Effector memory CD8-positive, alpha-beta T cell (primary cell): Measurements from ENCODE around the gene CA12.
"Not testable (repeated sequence)": the region's sequence is repeated elsewhere in the genome, so short reads cannot be mapped to it uniquely, and the experiment has no call there.

ENCODE experiments used
- ATAC-seq: fragments of 150-1000 bp; cut with Tn5 transposase; replicated peaks from 2 replicates; pipeline ENCODE4 v1.10.0; 2021; ENCODE audit warnings: mild to moderate bottlenecking, moderate library complexity
- DNase-seq, 3 experiments: peaks; one replicate each; pipeline ENCODE4 v3.0.0; 2021
- H3K27ac Mint-ChIP-seq, 2 donors: one replicate each; pipeline ENCODE4 v1.8.0; 2022; ENCODE audit warnings: mild to moderate bottlenecking in 2 of 2, mixed read lengths in 2 of 2, moderate library complexity in 2 of 2
- H3K27me3 Mint-ChIP-seq, 2 donors: one replicate each; pipeline ENCODE4 v1.8.0; 2022; ENCODE audit warnings: mixed read lengths in 2 of 2
- H3K36me3 Mint-ChIP-seq: one replicate; pipeline ENCODE4 v1.8.0; 2022; ENCODE audit warnings: mild to moderate bottlenecking, moderate library complexity, mixed read lengths; ENCODE audit not compliant: insufficient read depth
- H3K4me1 Mint-ChIP-seq, 2 donors: one replicate each; pipeline ENCODE4 v1.8.0; 2022; ENCODE audit warnings: low read depth in 2 of 2, mixed read lengths in 2 of 2
- H3K4me3 Mint-ChIP-seq, 2 donors: one replicate each; pipeline ENCODE4 v1.8.0; 2022; ENCODE audit warnings: mild to moderate bottlenecking in 2 of 2, mixed read lengths in 2 of 2, moderate library complexity in 2 of 2
- H3K9me3 Mint-ChIP-seq, 2 donors: one replicate each; pipeline ENCODE4 v1.8.0; 2022; ENCODE audit warnings: mixed read lengths in 2 of 2

Gene CA12

GRCh38 chr15:63353261-63353660 is 28.4 kb downstream of the CA12 start:
- DNase-seq (no peak), ATAC-seq (no peak)
- Mint-ChIP-seq H3K9me3 (no peaks in the 10 kb centered on the region), H3K4me3 (no peak overlapping the region), H3K27ac (no peak overlapping the region), H3K4me1 (peaks cover 0 to 6% of the 10 kb centered on the region in 2 donors), H3K36me3 (no peaks in the 10 kb centered on the region), H3K27me3 (peaks cover 12 to 26% of the 10 kb centered on the region in 2 donors)

- DNase-seq (no peak), ATAC-seq (no peak)
- H3K27ac Mint-ChIP-seq = no peak overlapping the region
- no peak overlapping the region for H3K4me3 Mint-ChIP-seq
- H3K27me3 Mint-ChIP-seq = peaks cover 12 to 27% of the 10 kb centered on the region in 2 donors
- no peaks in the 10 kb centered on the region for H3K9me3 Mint-ChIP-seq
- no peaks in the 10 kb centered on the region for H3K36me3 Mint-ChIP-seq
- peaks cover 0 to 6% of the 10 kb centered on the region in 2 donors for H3K4me1 Mint-ChIP-seq
These were observed 28.8 kb downstream of the CA12 start for GRCh38 chr15:63352808-63353207.

GRCh38 chr15:63351170-63351569 is 30.5 kb downstream of the CA12 start:
- ATAC-seq = no peak
- no peak for DNase-seq
- peaks cover 13 to 36% of the 10 kb centered on the region in 2 donors for H3K27me3 Mint-ChIP-seq
- no peak overlapping the region for H3K4me3 Mint-ChIP-seq
- H3K36me3 Mint-ChIP-seq = no peaks in the 10 kb centered on the region
- no peak overlapping the region for H3K27ac Mint-ChIP-seq
- peaks cover 0 to 6% of the 10 kb centered on the region in 2 donors for H3K4me1 Mint-ChIP-seq
- no peaks in the 10 kb centered on the region for H3K9me3 Mint-ChIP-seq

- Mint-ChIP-seq H3K27me3 (peaks cover 13 to 32% of the 10 kb centered on the region in 2 donors), H3K36me3 (no peaks in the 10 kb centered on the region), H3K4me3 (no peak overlapping the region)
These were observed 31.4 kb downstream of the CA12 start for GRCh38 chr15:63350178-63350621.

GRCh38 chr15:63349621-63350020 is 32.0 kb downstream of the CA12 start:
- Mint-ChIP-seq H3K27ac (no peak overlapping the region), H3K9me3 (no peaks in the 10 kb centered on the region), H3K36me3 (no peaks in the 10 kb centered on the region), H3K4me3 (no peak overlapping the region), H3K27me3 (peaks cover 18 to 33% of the 10 kb centered on the region in 2 donors), H3K4me1 (peaks cover 0 to 3% of the 10 kb centered on the region in 2 donors)
- ATAC-seq = no peak
- no peak for DNase-seq

More at GRCh38 chr15:63350178-63350621, 31.4 kb downstream of the CA12 start:
- Mint-ChIP-seq H3K27ac (no peak overlapping the region), H3K4me1 (peaks cover 0 to 3% of the 10 kb centered on the region in 2 donors), H3K9me3 (no peaks in the 10 kb centered on the region)
- no peak for DNase-seq
- no peak for ATAC-seq

GRCh38 chr15:63349156-63349555 is 32.5 kb downstream of the CA12 start:
- Mint-ChIP-seq H3K27ac (no peak overlapping the region), H3K27me3 (peaks cover 21 to 36% of the 10 kb centered on the region in 2 donors), H3K9me3 (no peaks in the 10 kb centered on the region), H3K4me1 (peaks cover 0 to 3% of the 10 kb centered on the region in 2 donors), H3K4me3 (no peak overlapping the region), H3K36me3 (no peaks in the 10 kb centered on the region)
- ATAC-seq (no peak), DNase-seq (no peak)

GRCh38 chr15:63348392-63348791 is 33.3 kb downstream of the CA12 start:
- Mint-ChIP-seq H3K4me3 (no peak overlapping the region), H3K27ac (no peak overlapping the region), H3K9me3 (no peaks in the 10 kb centered on the region), H3K36me3 (no peaks in the 10 kb centered on the region), H3K27me3 (peaks cover 29 to 40% of the 10 kb centered on the region in 2 donors), H3K4me1 (peaks cover 0 to 3% of the 10 kb centered on the region in 2 donors)
- ATAC-seq (no peak), DNase-seq (no peak)

- Mint-ChIP-seq H3K9me3 (no peaks in the 10 kb centered on the region), H3K4me1 (peaks cover 0 to 3% of the 10 kb centered on the region in 2 donors), H3K4me3 (no peak overlapping the region), H3K27me3 (peaks cover 31 to 38% of the 10 kb centered on the region in 2 donors), H3K36me3 (no peaks in the 10 kb centered on the region), H3K27ac (no peak overlapping the region)
- no peak for DNase-seq
- ATAC-seq = no peak
These were observed 34.4 kb downstream of the CA12 start for GRCh38 chr15:63347074-63347857.

- no peaks in the 10 kb centered on the region for H3K9me3 Mint-ChIP-seq
- no peaks in the 10 kb centered on the region for H3K36me3 Mint-ChIP-seq
- H3K4me3 Mint-ChIP-seq = no peak overlapping the region
- no peak overlapping the region for H3K27ac Mint-ChIP-seq
- H3K27me3 Mint-ChIP-seq = peaks cover 49 to 56% of the 10 kb centered on the region in 2 donors
- peaks cover 0 to 3% of the 10 kb centered on the region in 2 donors for H3K4me1 Mint-ChIP-seq
- ATAC-seq = no peak
- DNase-seq = no peak
These were observed 36.3 kb downstream of the CA12 start for GRCh38 chr15:63345391-63345752.

- H3K27ac Mint-ChIP-seq = no peak overlapping the region
- peaks cover 54 to 62% of the 10 kb centered on the region in 2 donors for H3K27me3 Mint-ChIP-seq
- no peaks in the 10 kb centered on the region for H3K9me3 Mint-ChIP-seq
- no peaks in the 10 kb centered on the region for H3K36me3 Mint-ChIP-seq
- peaks cover 0 to 3% of the 10 kb centered on the region in 2 donors for H3K4me1 Mint-ChIP-seq
- DNase-seq = no peak
- ATAC-seq = no peak
- no peak overlapping the region for H3K4me3 Mint-ChIP-seq
These were observed 36.8 kb downstream of the CA12 start for GRCh38 chr15:63344731-63345390.

GRCh38 chr15:63342996-63343562 is 38.6 kb downstream of the CA12 start:
- not testable (repeated sequence) for ATAC-seq, DNase-seq, H3K36me3 Mint-ChIP-seq, H3K27ac Mint-ChIP-seq, H3K9me3 Mint-ChIP-seq, H3K4me3 Mint-ChIP-seq, H3K4me1 Mint-ChIP-seq
- peaks cover 51 to 64% of the 10 kb centered on the region in 2 donors for H3K27me3 Mint-ChIP-seq

- Mint-ChIP-seq H3K4me1 (no peaks in the 10 kb centered on the region), H3K4me3 (no peak overlapping the region), H3K9me3 (no peaks in the 10 kb centered on the region), H3K27ac (no peak overlapping the region), H3K36me3 (no peaks in the 10 kb centered on the region), H3K27me3 (peaks cover 50 to 62% of the 10 kb centered on the region in 2 donors)
- DNase-seq (no peak), ATAC-seq (no peak)
These were observed 39.7 kb downstream of the CA12 start for GRCh38 chr15:63341898-63342297.

GRCh38 chr15:63340878-63341277 is 40.8 kb downstream of the CA12 start:
- ATAC-seq = no peak
- no peak overlapping the region for H3K27ac Mint-ChIP-seq
- no peak for DNase-seq
- H3K4me1 Mint-ChIP-seq = no peaks in the 10 kb centered on the region
- H3K27me3 Mint-ChIP-seq = peaks cover 47 to 52% of the 10 kb centered on the region in 2 donors
- no peak overlapping the region for H3K4me3 Mint-ChIP-seq
- H3K36me3 Mint-ChIP-seq = no peaks in the 10 kb centered on the region
- H3K9me3 Mint-ChIP-seq = no peaks in the 10 kb centered on the region
